Thymus (tissue), 11 donors: Measurements from ENCODE around the gene ZMIZ2. TPM values are rescaled to one million over a fixed set of nuclear protein-coding genes. Genes with fewer than 3 reads are reported as not detected.
"Not testable (repeated sequence)": the region's sequence is repeated elsewhere in the genome, so short reads cannot be mapped to it uniquely, and the experiment has no call there.

Experiments used
- DNase-seq, 9 donors: peaks; one replicate each; pipeline ENCODE4 v3.0.0-alpha.2; 2013; ENCODE audit warnings: low spot score in 9 of 9, low read depth in 6 of 9, missing footprints in 1 of 9
- H3K27ac ChIP-seq, 2 donors: one replicate each; pipeline ENCODE4 v1.5.1; 2013; ENCODE audit warnings: control low read depth in 1 of 2, low read depth in 1 of 2, low read length in 1 of 2, mild to moderate bottlenecking in 1 of 2, moderate library complexity in 1 of 2
- H3K27me3 ChIP-seq, 2 donors: one replicate each; pipeline ENCODE4 v1.5.1; 2013; ENCODE audit warnings: low read length in 1 of 2; ENCODE audit not compliant: control insufficient read depth in 2 of 2, insufficient read depth in 1 of 2
- H3K36me3 ChIP-seq, 2 donors: one replicate each; pipeline ENCODE4 v1.5.1; 2013; ENCODE audit warnings: low read length in 1 of 2, mild to moderate bottlenecking in 1 of 2, moderate library complexity in 1 of 2; ENCODE audit not compliant: control insufficient read depth in 2 of 2, insufficient read depth in 2 of 2
- H3K4me1 ChIP-seq, 2 donors: one replicate each; pipeline ENCODE4 v1.5.1; 2013; ENCODE audit warnings: low read length in 2 of 2; ENCODE audit not compliant: control insufficient read depth in 2 of 2, insufficient read depth in 2 of 2
- H3K4me3 ChIP-seq, 2 donors: one replicate each; pipeline ENCODE4 v1.5.1; 2013; ENCODE audit warnings: low read length in 2 of 2, control low read depth in 1 of 2, mild to moderate bottlenecking in 1 of 2
- H3K9me3 ChIP-seq, 2 donors: one replicate each; pipeline ENCODE4 v1.5.1; 2013; ENCODE audit warnings: low read length in 1 of 2, mild to moderate bottlenecking in 1 of 2; ENCODE audit not compliant: control insufficient read depth in 2 of 2, insufficient read depth in 1 of 2
- WGBS: extraction: QIAGEN DNeasy Blood & Tissue Kit; methylation state at CpG from one replicate; pipeline ENCODE4 v1.1.7; 2013; 5-methylcytosine and 5-hydroxymethylcytosine counted together
- polyA plus RNA-seq: library from polyadenylated mRNA; stranded (reverse); fragments of 200-250 nt; gene quantifications from one replicate; pipeline ENCODE4 v1.2.3, GENCODE V29; 2013
- total RNA-seq: library from RNA; stranded (reverse); fragments of 120-200 nt; gene quantifications from one replicate; pipeline ENCODE4 v1.2.4, GENCODE V29; 2013
- donor health status: healthy.

The ZMIZ2 gene
- total and polyA plus RNA-seq, 2 donors: 7.5 to 74.1 TPM

DNA sequence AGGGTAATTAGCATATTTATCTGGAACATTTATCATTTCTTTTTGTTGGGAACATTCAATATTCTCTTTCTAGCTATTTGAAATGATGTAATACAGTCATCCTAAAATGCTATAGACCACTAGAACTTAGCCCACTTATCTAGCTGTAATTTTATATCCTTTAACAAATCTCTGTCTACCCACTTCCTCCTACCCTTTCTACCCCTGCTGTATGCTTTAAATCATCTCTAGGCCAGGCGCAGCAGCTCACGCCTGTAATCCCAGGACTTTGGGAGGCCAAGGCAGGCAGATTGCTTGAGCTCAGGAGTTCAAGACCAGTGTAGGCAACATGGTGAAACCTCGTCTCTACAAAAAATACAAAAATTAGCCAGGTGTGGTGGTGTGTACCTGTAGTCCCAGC, 25.8 kb downstream of the ZMIZ2 start:
- not testable (repeated sequence) for H3K9me3 ChIP-seq, H3K4me1 ChIP-seq, H3K27me3 ChIP-seq, H3K27ac ChIP-seq, H3K36me3 ChIP-seq, DNase-seq, H3K4me3 ChIP-seq
- WGBS: 69% methylated on average over 3 of the region's 3 CpGs

DNA sequence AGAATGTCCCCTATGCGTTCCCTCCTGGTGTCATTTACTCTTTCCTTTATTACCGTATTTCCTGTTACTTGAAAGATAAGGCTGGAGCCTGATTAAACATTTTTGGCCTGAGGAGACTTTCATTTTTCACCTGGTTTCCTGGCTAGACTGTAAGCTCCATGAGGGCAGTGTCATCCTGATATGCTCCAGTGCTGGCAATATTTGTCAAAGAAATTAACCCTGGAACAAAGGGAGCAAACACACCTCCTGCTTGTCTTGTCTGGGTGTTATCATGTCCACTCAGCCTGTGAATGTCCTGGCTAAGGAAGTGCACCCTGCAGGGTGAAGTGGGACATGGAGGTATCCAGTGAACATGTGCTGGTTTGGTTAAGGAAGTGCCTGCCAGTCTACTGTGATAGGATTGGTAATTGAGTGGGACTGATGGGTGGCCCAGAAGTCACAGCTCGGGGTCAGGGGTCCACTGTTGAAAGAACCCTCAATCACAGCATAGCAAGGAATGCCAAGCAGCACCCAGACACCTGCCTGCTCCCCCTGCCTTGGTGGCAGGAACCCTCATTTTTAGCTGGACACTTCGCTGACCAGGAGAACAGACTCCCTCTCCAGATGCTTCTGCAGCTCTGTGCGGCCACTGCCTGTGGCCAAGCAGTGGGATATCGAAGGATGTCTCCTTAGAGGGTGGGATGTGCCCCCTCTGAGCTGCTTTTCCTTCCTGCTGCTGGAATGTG, 26.9 kb downstream of the ZMIZ2 start:
- no peak overlapping the region for H3K27ac ChIP-seq
- 94% methylated on average over 6 of the region's 6 CpGs for WGBS
- no peaks in the 10 kb centered on the region for H3K9me3 ChIP-seq
- no peaks in the 10 kb centered on the region for H3K27me3 ChIP-seq
- DNase-seq: no peak
- H3K4me1 ChIP-seq: no peaks in the 10 kb centered on the region
- H3K36me3 ChIP-seq: no peaks in the 10 kb centered on the region
- no peak overlapping the region for H3K4me3 ChIP-seq

DNA sequence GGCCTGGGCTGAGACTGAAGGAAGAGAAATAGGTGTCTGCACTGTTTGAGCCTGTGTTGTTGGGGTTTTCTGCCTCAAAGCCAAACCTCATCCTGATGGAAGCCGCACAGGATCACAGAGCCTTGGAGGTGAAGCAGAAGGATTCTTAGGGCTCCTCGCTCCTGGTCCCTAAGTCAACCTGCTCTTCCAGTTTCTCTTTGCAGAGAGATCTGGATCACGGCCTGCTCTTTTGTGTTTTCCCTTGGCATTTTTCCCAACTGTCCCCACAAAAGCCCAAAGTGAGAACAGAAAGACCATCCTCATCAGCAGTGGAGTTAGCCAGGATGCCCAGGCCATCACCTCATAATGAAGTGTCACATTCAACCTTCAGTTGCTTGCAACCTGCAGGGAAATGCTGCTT, 27.6 kb downstream of the ZMIZ2 start:
- Histone ChIP-seq H3K36me3 (no peaks in the 10 kb centered on the region), H3K4me1 (no peaks in the 10 kb centered on the region), H3K27me3 (no peaks in the 10 kb centered on the region), H3K4me3 (no peak overlapping the region), H3K27ac (no peak overlapping the region), H3K9me3 (no peaks in the 10 kb centered on the region)
- WGBS: 97% methylated on average over 3 of the region's 3 CpGs
- DNase-seq: no peak

DNA sequence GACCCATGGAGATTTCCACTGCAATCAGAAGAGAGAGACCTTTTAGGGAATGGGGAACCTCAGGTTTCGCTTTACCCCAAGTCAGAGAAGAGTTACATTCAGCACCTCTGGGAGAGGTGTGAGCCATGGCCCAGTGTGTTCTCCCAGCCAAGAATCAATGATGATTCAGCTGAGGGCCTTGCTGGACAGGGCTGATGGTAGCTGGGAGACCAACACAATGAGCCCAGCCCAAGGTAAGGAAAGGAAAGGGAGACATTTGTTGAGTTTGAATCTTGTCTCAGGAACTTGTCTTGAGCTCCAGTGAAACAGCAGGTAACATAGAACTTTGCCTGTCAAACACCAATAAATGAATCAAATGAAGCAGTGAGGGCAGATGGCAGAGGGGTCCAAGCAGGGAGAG, 33.8 kb downstream of the ZMIZ2 start:
- Histone ChIP-seq H3K36me3 (no peaks in the 10 kb centered on the region), H3K27me3 (no peaks in the 10 kb centered on the region), H3K4me1 (no peaks in the 10 kb centered on the region), H3K4me3 (no peak overlapping the region), H3K27ac (no peak overlapping the region), H3K9me3 (peaks cover 0 to 11% of the 10 kb centered on the region in 2 donors)
- WGBS: 93% methylated on average over 1 of the region's 1 CpG
- DNase-seq: no peak

DNA sequence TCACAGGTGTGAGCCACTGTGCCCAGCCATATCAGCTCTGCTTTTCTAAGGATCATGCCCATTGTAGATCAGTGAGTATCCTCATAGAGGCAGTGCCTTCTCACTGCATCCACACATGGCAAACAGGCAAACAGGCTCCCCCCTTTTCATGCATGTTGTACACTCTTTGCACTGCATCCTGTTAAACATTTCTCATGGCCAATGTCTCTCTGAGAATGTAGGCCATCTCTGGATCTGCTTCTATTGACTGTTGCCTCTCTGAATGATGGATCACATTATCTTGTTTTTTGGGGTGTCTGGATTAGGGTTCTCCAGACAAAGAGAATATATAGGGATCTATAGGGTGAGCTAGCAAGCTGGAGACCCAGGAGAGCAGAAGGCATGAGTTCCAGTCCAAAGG, 34.8 kb downstream of the ZMIZ2 start:
- Histone ChIP-seq H3K36me3 (no peaks in the 10 kb centered on the region), H3K27me3 (no peaks in the 10 kb centered on the region), H3K9me3 (peaks cover 0 to 11% of the 10 kb centered on the region in 2 donors), H3K4me3 (no peak overlapping the region), H3K4me1 (no peaks in the 10 kb centered on the region), H3K27ac (no peak overlapping the region)
- no peak for DNase-seq

DNA sequence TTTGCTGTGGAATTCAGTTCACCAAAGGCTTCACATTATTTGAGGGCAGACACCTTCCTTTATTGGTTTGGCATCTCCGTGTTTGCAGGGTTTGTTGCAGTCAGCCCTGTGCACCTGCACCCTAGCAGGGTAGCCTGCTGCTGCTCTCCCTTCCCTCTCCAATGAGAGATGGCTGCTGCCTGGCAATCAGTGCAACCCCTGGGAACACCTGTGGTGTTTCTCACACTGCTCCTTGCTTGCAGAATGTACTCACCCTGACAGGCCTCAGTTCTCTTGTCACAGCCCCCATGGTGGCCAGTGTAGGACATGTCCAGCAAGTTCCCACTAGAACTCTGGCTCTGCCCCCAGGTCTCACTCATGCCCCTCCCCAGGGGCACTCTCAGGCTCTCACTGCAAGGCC, 35.7 kb downstream of the ZMIZ2 start:
- no peak overlapping the region for H3K27ac ChIP-seq
- no peaks in the 10 kb centered on the region for H3K4me1 ChIP-seq
- H3K9me3 ChIP-seq: peaks cover 0 to 11% of the 10 kb centered on the region in 2 donors
- no peaks in the 10 kb centered on the region for H3K27me3 ChIP-seq
- no peaks in the 10 kb centered on the region for H3K36me3 ChIP-seq
- WGBS: 85% methylated on average over 1 of the region's 1 CpG
- no peak overlapping the region for H3K4me3 ChIP-seq
- no peak for DNase-seq

DNA sequence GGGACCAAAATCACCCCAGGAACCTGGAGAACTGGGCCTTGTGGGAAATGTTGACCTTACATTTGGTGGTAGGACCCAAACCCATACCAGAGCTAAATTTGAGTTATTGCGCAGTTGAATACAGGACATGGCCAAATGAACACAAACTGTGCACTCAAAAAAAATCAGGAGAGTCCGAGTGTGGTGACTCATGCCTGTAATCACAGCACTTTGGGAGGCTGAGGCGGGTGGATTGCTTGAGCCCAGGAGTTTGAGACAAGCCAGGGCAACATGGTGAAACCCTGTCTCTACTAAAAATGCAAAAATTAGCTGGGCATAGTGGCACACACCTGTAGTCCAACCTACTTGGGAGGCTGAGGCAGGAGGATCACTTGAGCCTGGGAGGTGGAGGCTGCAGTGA, 36.6 kb downstream of the ZMIZ2 start:
- peaks cover 0 to 11% of the 10 kb centered on the region in 2 donors for H3K9me3 ChIP-seq
- DNase-seq, H3K27ac ChIP-seq, H3K4me3 ChIP-seq, H3K27me3 ChIP-seq, H3K4me1 ChIP-seq, H3K36me3 ChIP-seq: not testable (repeated sequence)
- WGBS: 97% methylated on average over 3 of the region's 3 CpGs

DNA sequence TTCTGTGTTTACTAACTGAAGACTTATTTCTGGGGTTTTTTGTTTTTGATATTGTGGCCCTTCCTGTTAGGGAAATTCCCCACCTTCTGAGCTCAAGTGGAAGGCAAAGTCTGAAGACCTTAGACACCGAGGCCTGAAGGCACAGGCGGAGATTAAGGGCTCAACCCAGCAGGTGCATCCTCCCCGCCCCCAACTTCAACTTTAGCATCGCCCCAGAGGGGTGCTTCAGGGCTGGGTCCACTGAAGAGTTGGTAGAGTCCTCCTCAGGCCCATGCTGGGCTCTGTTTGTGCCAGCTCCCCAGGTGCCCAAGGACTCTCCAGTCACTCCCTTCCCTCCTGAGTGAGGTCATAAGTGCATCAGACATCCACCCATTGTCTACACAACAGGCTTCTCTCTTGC, 38.4 kb downstream of the ZMIZ2 start:
- WGBS: 82% methylated on average over 4 of the region's 4 CpGs
- H3K27me3 ChIP-seq: no peaks in the 10 kb centered on the region
- peaks cover 0 to 11% of the 10 kb centered on the region in 2 donors for H3K9me3 ChIP-seq
- no peak for DNase-seq
- H3K4me1 ChIP-seq: no peaks in the 10 kb centered on the region
- H3K27ac ChIP-seq: no peak overlapping the region
- H3K4me3 ChIP-seq: no peak overlapping the region
- H3K36me3 ChIP-seq: no peaks in the 10 kb centered on the region

DNA sequence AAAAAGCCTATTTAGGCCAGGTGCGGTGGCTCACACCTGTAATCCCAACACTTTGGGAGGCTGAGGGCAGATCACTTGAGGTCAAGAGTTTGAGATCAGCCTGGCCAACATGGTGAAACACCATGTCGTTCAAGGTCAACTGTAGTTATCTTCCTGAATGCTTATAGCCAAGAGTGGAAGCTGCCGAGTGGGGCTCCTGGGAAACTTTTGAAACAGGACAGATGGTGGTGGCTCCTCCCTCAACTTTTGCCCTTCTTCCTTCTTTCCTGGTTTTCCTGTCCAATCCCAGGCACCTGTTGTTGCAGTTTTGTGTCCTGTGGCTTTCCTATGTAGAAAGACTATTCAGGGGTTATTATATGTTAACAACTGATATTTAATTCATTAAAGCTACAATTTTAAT, 39.1 kb downstream of the ZMIZ2 start:
- no peak overlapping the region for H3K4me3 ChIP-seq
- H3K36me3 ChIP-seq: no peaks in the 10 kb centered on the region
- WGBS: 97% methylated on average over 3 of the region's 3 CpGs
- no peaks in the 10 kb centered on the region for H3K27me3 ChIP-seq
- H3K27ac ChIP-seq: no peak overlapping the region
- peaks cover 0 to 11% of the 10 kb centered on the region in 2 donors for H3K9me3 ChIP-seq
- no peaks in the 10 kb centered on the region for H3K4me1 ChIP-seq
- no peak for DNase-seq
